ENCODE results near the gene DAB1.
"Not testable (repeated sequence)": the region's sequence is repeated elsewhere in the genome, so short reads cannot be mapped to it uniquely, and the experiment has no call there.

- TF ChIP-seq EP300 (IDR thresholded peaks at IDR 0.05; ENCODE audit: borderline replicate concordance in 1 of 2, control insufficient read depth in 1 of 2, low read depth in 2 of 2, low read length in 2 of 2); EZH2 (IDR thresholded peaks at IDR 0.05; ENCODE audit: borderline replicate concordance, control insufficient read depth, low read depth, low read length); CBFB (IDR thresholded peaks at IDR 0.05; ENCODE audit: low read depth); MTA2 (IDR thresholded peaks at IDR 0.05; ENCODE audit: low read depth); ATF3 (IDR thresholded peaks at IDR 0.05; ENCODE audit: borderline replicate concordance, extremely low read depth, low read depth, low read length); PKNOX1 (IDR thresholded peaks at IDR 0.05); SP1 (IDR thresholded peaks at IDR 0.05; ENCODE audit: low read depth, low read length); NR2F1 (conservative IDR thresholded peaks at IDR 0.05); CTCF (IDR thresholded peaks at IDR 0.05 in 2 of 3, conservative IDR thresholded peaks at IDR 0.05 in 1 of 3; ENCODE audit: control insufficient read depth in 2 of 3, extremely low read depth in 1 of 3, insufficient read depth in 1 of 3, low read depth in 3 of 3, low read length in 3 of 3); MAX (IDR thresholded peaks at IDR 0.05; ENCODE audit: low read depth, low read length); RAD21 (IDR thresholded peaks at IDR 0.05; ENCODE audit: insufficient read depth, low read depth, low read length); IKZF1 (conservative IDR thresholded peaks at IDR 0.05); E4F1 (IDR thresholded peaks at IDR 0.05; ENCODE audit: borderline replicate concordance, partially characterized antibody): not testable (repeated sequence)
Measured at GRCh38 chr1:57087660-57088059, 336.2 kb downstream of the DAB1 start.
